Endodermal cell (in vitro differentiated cells): ENCODE data around the gene CD27. TPM values are rescaled to one million over a fixed set of nuclear protein-coding genes. Genes with fewer than 3 reads are reported as not detected.
"Not testable (repeated sequence)": the region's sequence is repeated elsewhere in the genome, so short reads cannot be mapped to it uniquely, and the experiment has no call there.

ENCODE experiments used
- DNase-seq: peaks from one replicate; pipeline ENCODE4 v3.0.0-alpha.2; 2017
- H3K27ac ChIP-seq: 2 replicates; pipeline ENCODE4 v1.5.1; 2013; ENCODE audit warnings: mild to moderate bottlenecking, low read depth, low read length, moderate library complexity
- H3K27me3 ChIP-seq: 2 replicates; pipeline ENCODE4 v1.6.1; 2013; ENCODE audit warnings: mild to moderate bottlenecking, low read length, moderate library complexity; ENCODE audit not compliant: insufficient read depth, control insufficient read depth, poor library complexity, severe bottlenecking
- H3K36me3 ChIP-seq: 2 replicates; pipeline ENCODE4 v1.7.0; 2013; ENCODE audit warnings: mild to moderate bottlenecking, low read length, moderate library complexity; ENCODE audit not compliant: control insufficient read depth, insufficient read depth
- H3K4me1 ChIP-seq: one replicate; pipeline ENCODE4 v1.7.0; 2013; ENCODE audit warnings: low read length; ENCODE audit not compliant: control insufficient read depth, insufficient read depth
- H3K4me3 ChIP-seq: 2 replicates; pipeline ENCODE4 v1.5.1; 2013; ENCODE audit warnings: mild to moderate bottlenecking, low read length, moderate library complexity
- H3K9ac ChIP-seq: 2 replicates; pipeline ENCODE4 v1.6.1; 2013; ENCODE audit warnings: mild to moderate bottlenecking, low read length, moderate library complexity; ENCODE audit not compliant: poor library complexity, severe bottlenecking; ENCODE audit errors: extremely low read depth
- H3K9me3 ChIP-seq: 2 replicates; pipeline ENCODE4 v1.6.1; 2013; ENCODE audit warnings: mild to moderate bottlenecking, low read length, moderate library complexity; ENCODE audit not compliant: control insufficient read depth
- H3K27ac Mint-ChIP-seq: 2 replicates; pipeline ENCODE4 v1.8.0; 2020; ENCODE audit warnings: mixed read lengths
- H3K27me3 Mint-ChIP-seq: 2 replicates; pipeline ENCODE4 v1.8.0; 2021; ENCODE audit warnings: mild to moderate bottlenecking, mixed read lengths; ENCODE audit not compliant: insufficient read depth
- H3K36me3 Mint-ChIP-seq: 2 replicates; pipeline ENCODE4 v1.8.0; 2020; ENCODE audit warnings: low read depth, mixed read lengths
- H3K4me1 Mint-ChIP-seq: 2 replicates; pipeline ENCODE4 v1.8.0; 2020; ENCODE audit warnings: mixed read lengths
- H3K4me3 Mint-ChIP-seq: 2 replicates; pipeline ENCODE4 v1.8.0; 2020; ENCODE audit warnings: mild to moderate bottlenecking, moderate library complexity, mixed read lengths
- H3K9me3 Mint-ChIP-seq: 2 replicates; pipeline ENCODE4 v1.8.0; 2020; ENCODE audit warnings: mild to moderate bottlenecking, mixed read lengths
- CTCF ChIP-seq: fragments of 200-600 bp; sonication (generic); conservative IDR thresholded peaks from 2 replicates; pipeline ENCODE4 v1.5.0; 2021; ENCODE audit warnings: antibody characterized with exemption, mild to moderate bottlenecking
- WGBS, 2 experiments: methylation state at CpG; one replicate each; pipeline versions ENCODE4 v1.1.5 to v1.1.7; 2013; ENCODE audit warnings: missing lambda C conversion rate in 2 of 2, mixed read lengths in 1 of 2; ENCODE audit not compliant: insufficient coverage in 1 of 2, insufficient read length in 1 of 2; 5-methylcytosine and 5-hydroxymethylcytosine counted together
- total RNA-seq, 2 donors: library from RNA; stranded (reverse); fragmentation: NEBNext Ultra II Directional in 1 of 2; extraction: Animal tissue kit (Norgen Biotek cat#: 25700) in 1 of 2; gene quantifications; 2 replicates in 1 of 2; 3 replicates in 1 of 2; pipeline ENCODE4 v1.2.1, GENCODE V29; 2021

CD27 gene
- total RNA-seq, 2 donors from 2014 or later = 0.44 TPM; not detected in 1

DNA sequence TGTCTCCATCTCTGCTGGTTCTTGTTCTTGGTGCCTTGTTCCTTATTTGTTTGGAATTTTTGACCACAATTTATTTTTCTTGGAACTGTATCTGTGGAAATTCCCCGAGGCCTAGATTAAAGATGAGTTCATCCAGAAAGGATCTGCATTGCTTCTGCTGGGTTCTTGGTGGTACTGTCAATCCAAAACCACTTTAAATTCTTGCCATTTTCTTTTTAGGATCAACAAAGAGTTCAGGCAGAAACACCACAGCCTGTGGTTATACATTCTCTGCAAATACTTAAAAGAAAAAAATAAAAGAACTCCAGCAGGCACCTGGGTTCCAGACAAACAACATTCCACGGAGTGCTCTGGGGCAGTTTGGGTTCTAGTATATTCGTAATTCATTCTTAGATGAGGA lies 31.7 kb downstream of the CD27 start:
- H3K4me1 Mint-ChIP-seq = peaks cover 3% of the 10 kb centered on the region
- H3K4me1 ChIP-seq = no peaks in the 10 kb centered on the region
- DNase-seq = no peak
- H3K27ac Mint-ChIP-seq = no peak overlapping the region
- H3K36me3 ChIP-seq = no peaks in the 10 kb centered on the region
- TF ChIP-seq CTCF = no peak
- no peak overlapping the region for H3K4me3 Mint-ChIP-seq
- H3K27me3 Mint-ChIP-seq = peaks cover 43% of the 10 kb centered on the region
- no peak overlapping the region for H3K9ac ChIP-seq
- 89 to 94% methylated on average over 3 of the region's 3 CpGs for WGBS, 2 experiments
- no peaks in the 10 kb centered on the region for H3K36me3 Mint-ChIP-seq
- H3K9me3 ChIP-seq = peaks cover 8% of the 10 kb centered on the region
- no peak overlapping the region for H3K27ac ChIP-seq
- H3K9me3 Mint-ChIP-seq = peaks cover 28% of the 10 kb centered on the region
- H3K27me3 ChIP-seq = no peaks in the 10 kb centered on the region
- H3K4me3 ChIP-seq = no peak overlapping the region

DNA sequence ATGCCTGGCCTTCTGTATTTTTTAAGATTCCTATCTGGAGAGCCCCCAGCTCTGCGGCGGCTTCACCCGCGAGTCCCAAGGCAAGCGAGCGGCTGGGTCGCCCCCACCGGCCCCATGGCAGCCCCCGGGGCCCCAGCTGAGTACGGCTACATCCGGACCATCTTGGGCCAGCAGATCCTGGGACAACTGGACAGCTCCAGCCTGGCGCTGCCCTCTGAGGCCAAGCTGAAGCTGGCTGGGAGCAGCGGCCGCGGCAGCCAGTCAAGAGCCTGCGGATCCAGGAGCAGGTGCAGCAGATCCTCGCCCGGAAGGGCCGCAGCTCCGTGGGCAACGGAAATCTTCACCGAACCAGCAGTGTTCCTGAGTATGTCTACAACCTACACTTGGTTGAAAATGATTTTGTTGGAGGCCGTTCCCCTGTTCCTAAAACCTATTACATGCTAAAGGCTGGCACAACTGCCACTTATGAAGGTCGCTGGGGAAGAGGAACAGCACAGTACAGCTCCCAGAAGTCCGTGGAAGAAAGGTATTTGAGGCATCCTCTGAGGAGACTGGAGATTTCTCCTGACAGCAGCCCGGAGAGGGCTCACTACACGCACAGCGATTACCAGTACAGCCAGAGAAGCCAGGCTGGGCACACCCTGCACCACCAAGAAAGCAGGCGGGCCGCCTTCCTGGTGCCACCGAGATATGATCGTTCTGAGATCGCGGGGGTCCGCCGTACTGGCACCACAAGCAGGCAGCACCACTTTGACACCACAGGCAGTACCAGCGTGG lies 33.0 kb downstream of the CD27 start:
- H3K27me3 Mint-ChIP-seq = peaks cover 34% of the 10 kb centered on the region
- not testable (repeated sequence) for H3K36me3 Mint-ChIP-seq, H3K36me3 ChIP-seq, H3K27ac ChIP-seq, H3K4me1 Mint-ChIP-seq, H3K27ac Mint-ChIP-seq, H3K4me3 Mint-ChIP-seq, DNase-seq, H3K4me1 ChIP-seq, H3K9ac ChIP-seq, H3K9me3 ChIP-seq, H3K27me3 ChIP-seq, H3K4me3 ChIP-seq
- H3K9me3 Mint-ChIP-seq = peaks cover 28% of the 10 kb centered on the region
- WGBS, 2 experiments = 94% methylated on average over 32 to 37 of the region's 37 CpGs

DNA sequence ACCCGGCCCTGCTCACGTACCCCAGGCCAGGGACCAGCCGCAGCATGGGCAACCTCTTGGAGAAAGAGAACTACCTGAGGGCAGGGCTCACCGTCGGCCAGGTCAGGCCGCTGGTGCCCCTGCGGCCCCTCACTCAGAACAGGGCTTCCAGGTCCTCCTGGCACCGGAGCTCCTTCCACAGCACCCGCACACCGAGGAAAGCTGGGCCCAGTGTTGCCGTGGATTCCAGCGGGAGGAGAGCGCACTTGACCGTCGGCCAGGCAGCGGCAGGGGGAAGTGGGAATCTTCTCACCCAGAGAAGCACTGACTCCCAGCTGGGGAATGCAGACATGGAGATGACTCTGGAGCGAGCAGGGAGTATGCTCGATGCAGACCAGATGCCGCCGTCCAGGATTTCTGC lies 33.7 kb downstream of the CD27 start:
- peaks cover 8% of the 10 kb centered on the region for H3K9me3 ChIP-seq
- no peaks in the 10 kb centered on the region for H3K27me3 ChIP-seq
- Mint-ChIP-seq H3K27ac (no peak overlapping the region), H3K36me3 (no peaks in the 10 kb centered on the region), H3K9me3 (peaks cover 28% of the 10 kb centered on the region), H3K4me3 (no peak overlapping the region), H3K4me1 (peaks cover 3% of the 10 kb centered on the region), H3K27me3 (peaks cover 36% of the 10 kb centered on the region)
- no peaks in the 10 kb centered on the region for H3K36me3 ChIP-seq
- no peak overlapping the region for H3K9ac ChIP-seq
- no peaks in the 10 kb centered on the region for H3K4me1 ChIP-seq
- no peak overlapping the region for H3K27ac ChIP-seq
- no peak for DNase-seq
- 91 to 93% methylated on average over 17 to 20 of the region's 20 CpGs for WGBS, 2 experiments
- H3K4me3 ChIP-seq = no peak overlapping the region
- no peak for TF ChIP-seq CTCF
